ENCODE measurements around the gene CNNM4.
"Not testable (repeated sequence)": the region's sequence is repeated elsewhere in the genome, so short reads cannot be mapped to it uniquely, and the experiment has no call there.

Gene CNNM4

DNA sequence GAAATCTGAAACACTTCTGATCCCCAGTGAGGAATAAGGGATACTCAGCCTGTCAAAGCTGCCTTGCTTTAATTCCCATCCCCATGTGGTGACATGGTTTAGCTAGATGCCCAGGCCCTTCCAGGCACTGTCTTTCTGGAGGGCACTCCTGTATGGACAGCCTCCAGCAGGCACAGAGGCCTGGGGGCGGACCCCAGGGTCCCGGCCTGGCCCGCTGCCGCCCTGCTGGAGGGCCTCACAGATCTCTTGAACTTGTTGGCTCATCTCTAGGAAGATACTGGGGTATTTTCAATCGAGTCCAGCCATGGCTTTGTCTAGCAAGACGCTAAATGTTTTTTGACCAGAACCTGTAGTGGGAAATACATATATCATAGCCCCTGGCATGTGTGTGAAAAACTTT lies 34.4 kb downstream of the CNNM4 start:
- DNase-seq = no peak

DNA sequence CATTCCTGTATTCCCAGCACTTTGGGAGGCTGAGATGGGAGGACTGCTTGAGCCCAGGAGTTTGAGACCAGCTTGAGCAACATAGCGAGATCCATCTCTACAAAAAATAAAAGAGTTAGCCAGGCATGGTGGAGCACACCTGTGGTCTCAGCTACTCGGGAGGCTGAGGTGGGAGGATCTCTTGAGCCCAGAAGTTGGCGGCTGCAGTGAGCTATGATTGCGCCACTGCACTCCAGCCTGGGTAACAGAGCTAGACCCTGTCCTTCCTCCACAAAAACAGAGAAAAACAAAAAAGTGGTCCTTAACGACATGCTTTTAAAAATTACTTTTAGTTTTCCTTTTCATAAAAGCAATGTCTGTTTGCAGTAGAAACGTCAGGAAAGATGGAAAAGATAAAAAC lies 35.8 kb downstream of the CNNM4 start:
- not testable (repeated sequence) for DNase-seq

GRCh38 chr2:96797066-96797625 lies 36.4 kb downstream of the CNNM4 start:
- DNase-seq = no peak

GRCh38 chr2:96798733-96799622 lies 38.3 kb downstream of the CNNM4 start:
- no peak for DNase-seq

DNA sequence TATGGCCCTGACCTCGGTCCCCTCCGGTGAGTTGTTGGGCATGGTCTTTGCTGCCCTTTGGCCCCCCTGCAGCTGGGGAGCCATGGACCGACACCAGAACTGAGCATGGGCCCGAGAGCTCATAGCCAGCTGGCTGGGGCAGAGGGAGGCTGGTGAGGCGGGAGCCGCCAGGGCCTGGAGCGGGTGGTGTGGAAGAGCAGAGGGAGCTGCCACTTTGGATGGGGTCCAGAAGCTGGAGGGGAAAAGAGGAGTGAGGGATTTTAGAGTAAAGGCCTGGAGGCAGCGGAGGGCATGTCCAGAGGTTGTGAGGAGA lies 38.9 kb downstream of the CNNM4 start:
- no peak for DNase-seq

DNA sequence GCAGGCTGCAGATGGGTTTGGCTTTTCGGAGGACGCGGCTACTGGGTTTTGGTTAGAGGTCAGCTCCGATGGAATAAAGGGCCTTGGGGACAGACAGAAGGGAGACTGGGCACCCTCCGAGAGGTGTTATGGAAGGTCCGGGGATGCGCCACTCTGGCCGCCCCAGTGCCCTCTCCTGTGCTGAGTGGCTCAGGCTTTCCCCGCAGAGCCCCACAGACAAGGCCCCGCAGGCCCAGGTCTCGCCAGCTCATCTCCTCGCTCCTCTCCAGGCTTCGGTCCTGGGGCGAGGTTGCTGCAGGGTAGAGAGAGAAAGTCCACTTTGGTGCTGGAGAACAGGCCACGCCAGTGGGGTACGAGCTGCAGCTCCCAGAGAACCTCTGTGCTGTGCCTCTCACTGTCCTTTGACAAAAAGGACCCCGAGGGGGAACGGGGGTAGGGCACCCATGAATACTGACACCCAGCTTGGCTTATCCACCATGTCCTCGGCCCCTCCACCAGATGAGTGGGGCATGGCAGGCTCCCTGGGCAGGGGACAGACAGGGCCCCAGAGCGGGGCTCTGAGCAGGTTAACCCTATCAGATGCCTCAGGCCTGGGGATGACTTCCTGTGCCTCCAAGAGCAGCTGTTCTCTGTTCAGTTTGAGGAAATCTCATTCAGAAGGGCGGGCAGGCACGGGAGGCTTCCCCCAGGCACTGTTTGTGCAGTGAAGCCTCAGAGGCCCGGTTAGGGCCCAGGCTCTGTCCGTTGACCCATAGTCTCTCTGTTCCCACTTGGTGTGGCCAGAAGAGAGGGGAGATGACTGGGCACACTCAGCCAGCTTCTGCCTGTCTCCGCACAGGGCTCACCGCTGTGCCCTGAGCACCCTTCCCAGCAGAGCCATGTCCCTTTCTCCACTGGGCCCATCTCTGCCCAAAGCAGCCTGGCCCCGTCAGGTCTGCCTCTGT lies 39.6 kb downstream of the CNNM4 start:
- no peak for DNase-seq

GRCh38 chr2:96801005-96801785 lies 40.5 kb downstream of the CNNM4 start:
- DNase-seq = peak; percentile 67

GRCh38 chr2:96801786-96802595 lies 41.3 kb downstream of the CNNM4 start:
- DNase-seq = no peak

DNA sequence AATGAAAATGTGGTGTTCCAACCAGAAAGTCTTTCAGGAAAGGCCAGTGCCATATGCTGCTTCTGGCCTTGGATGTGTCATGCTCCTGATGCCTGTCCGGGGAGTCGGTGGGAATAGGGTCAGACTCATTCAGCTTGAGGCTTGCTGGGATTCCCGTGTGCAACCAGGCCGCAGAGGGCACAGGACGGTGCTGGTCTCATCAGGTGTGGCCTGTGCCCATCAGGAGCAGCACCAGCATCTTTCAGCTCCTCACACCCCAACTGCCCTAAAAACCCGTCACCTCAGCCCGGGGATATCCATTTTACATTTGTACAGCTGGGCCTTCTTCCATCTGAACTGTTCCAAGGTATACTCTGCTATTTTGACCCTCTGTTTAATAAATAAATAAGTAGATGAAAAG lies 42.0 kb downstream of the CNNM4 start:
- no peak for DNase-seq

GRCh38 chr2:96804986-96805385 lies 44.3 kb downstream of the CNNM4 start:
- no peak for DNase-seq

- not testable (repeated sequence) for DNase-seq
Observed at GRCh38 chr2:96805946-96806345, 45.2 kb downstream of the CNNM4 start.

DNA sequence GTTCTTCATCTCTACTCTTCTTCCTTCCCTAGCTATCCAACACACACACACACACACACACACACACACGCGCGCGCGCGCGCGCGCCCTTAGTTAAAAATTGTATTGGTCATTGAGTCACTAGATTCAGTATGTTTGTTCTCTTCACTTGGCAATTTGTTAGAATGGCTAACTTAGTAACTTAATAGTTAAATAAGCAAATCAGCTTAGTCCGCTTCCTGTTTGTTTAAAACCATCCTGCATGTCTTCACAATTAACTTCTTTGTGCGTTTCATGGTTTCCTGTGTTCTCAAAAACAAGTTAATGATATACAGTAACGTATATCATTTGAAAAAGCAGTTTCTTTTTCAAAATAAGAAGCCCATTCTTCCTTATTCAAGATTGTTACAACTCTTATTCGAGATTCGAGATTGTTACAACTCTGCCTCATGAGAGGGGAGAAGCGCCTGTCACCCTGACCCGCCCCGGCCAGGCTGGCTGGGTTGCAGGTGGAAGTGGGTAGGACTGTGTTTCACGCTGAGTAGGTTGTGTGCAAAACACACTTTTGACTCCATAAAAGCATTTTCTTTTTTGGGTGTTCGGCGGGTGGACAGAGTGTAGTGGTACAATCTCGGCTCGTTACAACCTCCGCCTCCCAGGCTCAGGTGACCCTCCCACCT lies 45.9 kb downstream of the CNNM4 start:
- peak; percentile 44 for DNase-seq

GRCh38 chr2:96807127-96807471 lies 46.4 kb downstream of the CNNM4 start:
- no peak for DNase-seq

DNA sequence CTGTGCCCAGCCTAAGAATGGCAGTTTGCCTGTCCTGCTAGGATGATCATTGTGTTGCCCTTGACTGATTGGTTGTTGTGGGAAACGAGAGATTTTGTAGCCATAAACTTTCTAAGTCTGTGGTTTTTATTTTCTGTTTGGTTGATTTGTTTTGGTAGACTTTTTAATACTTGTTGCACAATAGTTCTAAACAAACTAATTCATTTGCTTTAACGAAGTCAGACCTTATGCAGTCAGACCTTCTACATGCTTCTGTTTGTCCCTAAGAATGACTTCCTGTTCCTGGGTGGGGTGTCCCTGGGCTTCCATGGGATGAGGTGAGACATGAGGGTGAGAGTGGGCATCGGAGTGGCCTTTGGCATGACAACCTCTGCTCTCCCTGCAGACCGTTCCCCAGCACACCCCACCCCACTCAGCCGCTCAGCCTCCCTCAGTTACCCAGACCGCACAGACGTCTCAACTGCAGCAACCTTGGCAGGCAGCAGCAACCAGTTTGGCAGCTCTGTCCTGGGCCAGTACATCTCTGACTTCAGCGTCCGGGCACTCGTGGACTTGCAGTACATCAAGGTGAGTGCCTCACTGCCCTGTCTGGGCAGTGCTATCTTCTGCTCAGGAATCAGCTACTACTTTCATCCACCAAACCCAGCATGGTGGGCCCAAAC lies 47.6 kb downstream of the CNNM4 start:
- DNase-seq = no peak

DNA sequence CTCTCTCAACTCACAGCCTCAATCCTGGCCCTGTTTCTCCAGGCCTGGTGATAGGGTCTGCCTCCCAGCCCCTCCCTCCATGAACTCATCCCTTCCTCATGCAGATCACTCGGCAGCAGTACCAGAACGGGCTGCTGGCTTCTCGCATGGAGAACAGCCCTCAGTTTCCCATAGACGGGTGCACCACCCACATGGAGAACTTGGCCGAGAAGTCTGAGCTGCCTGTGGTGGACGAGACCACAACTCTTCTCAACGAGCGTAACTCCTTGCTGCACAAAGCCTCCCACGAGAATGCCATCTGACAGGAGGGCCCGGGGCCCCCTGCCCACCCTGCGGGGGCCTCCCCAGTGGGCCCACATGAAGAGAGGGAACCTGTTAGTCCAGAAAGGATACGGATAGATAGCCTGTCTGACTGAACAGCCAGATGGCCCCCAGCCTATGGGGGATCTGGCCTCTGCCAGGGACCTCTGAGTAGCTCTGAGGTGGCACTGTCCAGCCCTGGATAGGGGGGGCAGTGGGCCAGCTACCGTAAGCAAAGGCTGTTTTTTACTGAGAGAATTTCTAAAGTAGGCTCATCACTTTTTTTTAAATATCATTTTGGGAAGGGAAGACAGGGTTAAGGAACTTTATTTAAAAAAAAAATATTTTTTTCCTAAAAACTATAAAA lies 48.6 kb downstream of the CNNM4 start:
- DNase-seq = no peak

GRCh38 chr2:96809951-96810782 lies 49.5 kb downstream of the CNNM4 start:
- no peak for DNase-seq

- DNase-seq = no peak
Observed at GRCh38 chr2:96810783-96811192, 50.1 kb downstream of the CNNM4 start.

GRCh38 chr2:96811917-96812316 lies 51.2 kb downstream of the CNNM4 start:
- no peak for DNase-seq

DNA sequence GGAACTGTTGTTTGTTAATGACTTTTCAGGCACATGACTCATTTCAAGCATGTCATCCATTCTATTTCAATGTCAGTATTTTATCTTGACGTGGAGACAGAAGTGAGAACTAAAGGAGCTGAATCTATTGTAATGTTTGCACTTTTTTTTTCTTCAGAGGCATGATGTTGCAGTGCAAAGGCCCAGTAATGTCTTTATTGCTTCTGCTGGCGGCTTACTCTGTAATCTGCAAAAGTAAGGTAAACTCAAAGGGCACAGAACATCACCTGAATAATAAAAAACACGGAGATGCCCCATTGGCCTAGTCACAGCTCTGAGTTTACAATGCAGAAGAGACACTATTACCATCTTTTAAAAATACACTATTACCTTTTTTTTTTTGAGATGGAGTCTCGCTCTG lies 53.0 kb downstream of the CNNM4 start:
- DNase-seq = no peak

All from CD4-positive, alpha-beta T cell treated with Interleukin-15 for 1 hour (primary cell).